Measurements from ENCODE around the gene TMEM150B. TPM values are rescaled to one million over a fixed set of nuclear protein-coding genes. Genes with fewer than 3 reads are reported as not detected.

Gene TMEM150B
- polyA plus RNA-seq, 3 donors = 10.1 to 65.6 (median 11.2) TPM

DNA sequence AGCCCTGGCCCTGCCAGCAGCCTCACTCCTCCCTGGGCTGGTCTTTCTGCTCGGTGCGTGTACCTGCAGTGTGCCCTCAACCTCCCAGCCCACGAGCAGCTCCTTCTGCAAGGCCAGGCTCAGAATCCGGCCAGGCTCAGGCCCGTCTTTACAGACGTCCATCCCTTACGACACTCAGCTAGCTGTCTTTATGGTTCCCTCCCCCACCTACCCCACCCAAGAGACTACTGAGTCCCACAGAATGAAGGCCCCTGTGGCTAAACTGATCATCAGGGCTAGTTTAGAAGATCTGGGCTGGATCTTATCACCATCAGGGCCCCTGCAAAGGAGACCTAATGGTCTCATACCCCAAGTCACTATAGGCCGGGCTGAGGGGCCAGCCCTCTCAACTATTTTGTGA lies 10.7 kb downstream of the TMEM150B start:
- Histone ChIP-seq H3K27ac (ENCODE audit: low read depth in 1 of 2, low read length in 2 of 2) (no peak overlapping the region), H3K9me3 (replicated peaks in 1 of 2; ENCODE audit: control insufficient read depth in 1 of 2, insufficient read depth in 1 of 2, low read length in 2 of 2) (peaks cover 0 to 7% of the 10 kb centered on the region in 2 donors), H3K9ac (ENCODE audit: insufficient read depth, low read length, poor library complexity, severe bottlenecking) (no peak overlapping the region), H3K4me1 (ENCODE audit: control insufficient read depth in 1 of 2, insufficient read depth in 2 of 2, low read length in 2 of 2) (no peaks in the 10 kb centered on the region), H3K79me2 (ENCODE audit: insufficient read depth, low read length) (no peaks in the 10 kb centered on the region), H4K20me1 (ENCODE audit: insufficient read depth, low read length) (peaks cover 58% of the 10 kb centered on the region), H3K4me3 (replicated peaks in 1 of 3; ENCODE audit: low read depth in 2 of 3, low read length in 3 of 3) (no peak overlapping the region), H3K4me2 (replicated peaks; ENCODE audit: extremely low read depth, low read length, poor library complexity, severe bottlenecking) (no peak overlapping the region), H2AFZ (ENCODE audit: insufficient read depth, low read depth, low read length, poor library complexity, severe bottlenecking) (no peak overlapping the region), H3K27me3 (ENCODE audit: control insufficient read depth in 2 of 2, insufficient read depth in 2 of 2, low read length in 2 of 2) (no peaks in the 10 kb centered on the region), H3K36me3 (replicated peaks in 1 of 2; ENCODE audit: control insufficient read depth in 1 of 2, insufficient read depth in 2 of 2, low read length in 2 of 2) (peaks cover 43 to 59% of the 10 kb centered on the region in 2 donors)
- TF ChIP-seq, protein P1, sequence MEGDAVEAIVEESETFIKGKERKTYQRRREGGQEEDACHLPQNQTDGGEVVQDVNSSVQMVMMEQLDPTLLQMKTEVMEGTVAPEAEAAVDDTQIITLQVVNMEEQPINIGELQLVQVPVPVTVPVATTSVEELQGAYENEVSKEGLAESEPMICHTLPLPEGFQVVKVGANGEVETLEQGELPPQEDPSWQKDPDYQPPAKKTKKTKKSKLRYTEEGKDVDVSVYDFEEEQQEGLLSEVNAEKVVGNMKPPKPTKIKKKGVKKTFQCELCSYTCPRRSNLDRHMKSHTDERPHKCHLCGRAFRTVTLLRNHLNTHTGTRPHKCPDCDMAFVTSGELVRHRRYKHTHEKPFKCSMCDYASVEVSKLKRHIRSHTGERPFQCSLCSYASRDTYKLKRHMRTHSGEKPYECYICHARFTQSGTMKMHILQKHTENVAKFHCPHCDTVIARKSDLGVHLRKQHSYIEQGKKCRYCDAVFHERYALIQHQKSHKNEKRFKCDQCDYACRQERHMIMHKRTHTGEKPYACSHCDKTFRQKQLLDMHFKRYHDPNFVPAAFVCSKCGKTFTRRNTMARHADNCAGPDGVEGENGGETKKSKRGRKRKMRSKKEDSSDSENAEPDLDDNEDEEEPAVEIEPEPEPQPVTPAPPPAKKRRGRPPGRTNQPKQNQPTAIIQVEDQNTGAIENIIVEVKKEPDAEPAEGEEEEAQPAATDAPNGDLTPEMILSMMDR (IDR thresholded peaks at IDR 0.05) = no peak
- Mint-ChIP-seq H3K9me3 (peaks cover 0 to 7% (median 5%) of the 10 kb centered on the region in 7 donors), H3K27me3 (ENCODE audit: low read depth in 3 of 3) (peaks cover 0 to 3% (median 0%) of the 10 kb centered on the region in 3 donors), H3K36me3 (peaks cover 50 to 72% of the 10 kb centered on the region in 2 donors), H3K4me1 (peaks cover 8% of the 10 kb centered on the region), H3K27ac (peak overlapping the region in 2 of 7 donors; percentile 28 to 71), H3K4me3 (no peak overlapping the region)
- intact Hi-C loops (cut with micrococcal nuclease) = loop anchor here in 1 of 2 donors (5.0 kb wide), 1 partner anchor 38 kb away; the partner anchor contains the start of gene COX6B2
- DNase-seq = no peak
- WGBS (ENCODE audit: insufficient coverage) = 91% methylated on average over 8 of the region's 8 CpGs

DNA sequence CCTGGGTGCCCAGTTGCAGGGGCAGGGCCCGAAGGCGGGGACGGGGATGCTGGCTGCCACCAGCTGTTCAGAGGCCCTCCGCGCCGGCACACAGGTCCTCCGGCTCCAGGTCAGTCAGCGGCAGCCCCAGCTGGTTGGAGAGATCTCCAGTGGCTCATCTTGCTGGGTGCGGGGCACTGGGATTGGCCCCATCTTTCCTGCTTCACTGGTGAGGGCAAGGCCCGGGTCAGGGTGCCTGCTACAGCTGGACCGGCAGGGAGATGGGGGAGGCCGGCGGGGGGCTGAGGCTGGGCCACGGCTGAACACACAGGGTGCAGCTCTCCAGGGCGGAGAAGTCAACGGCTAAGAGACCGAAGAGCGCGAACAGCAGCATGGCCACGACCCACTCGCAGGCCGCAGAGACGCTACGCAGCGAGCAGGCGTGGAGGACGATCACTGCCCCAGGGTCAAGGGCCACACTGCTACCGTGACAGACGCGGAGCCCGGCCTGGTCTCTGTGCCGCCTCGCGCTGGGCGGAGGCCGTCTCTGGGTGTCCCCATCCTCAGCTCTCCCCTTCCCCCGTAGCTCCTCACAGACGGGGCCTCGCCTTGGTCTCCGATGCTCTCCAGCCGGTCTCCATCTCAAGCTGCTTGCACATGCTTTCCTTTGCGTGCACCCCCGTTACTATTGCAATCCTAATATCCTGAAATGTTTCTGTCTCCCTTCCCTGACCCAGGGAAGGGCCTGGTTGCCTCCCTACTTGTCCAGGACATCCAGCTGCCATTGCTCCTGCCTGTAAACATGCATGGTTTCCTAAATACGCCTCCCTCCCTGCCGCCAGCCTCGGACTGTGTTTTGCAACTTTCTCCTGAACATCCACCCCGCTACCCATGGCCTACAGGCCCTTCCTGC lies 12.3 kb downstream of the TMEM150B start:
- Mint-ChIP-seq H3K4me1 (peaks cover 8% of the 10 kb centered on the region), H3K4me3 (no peak overlapping the region), H3K27ac (peak overlapping the region in 3 of 7 donors; percentile 26 to 75 (median 50)), H3K9me3 (peaks cover 0 to 11% (median 6%) of the 10 kb centered on the region in 7 donors), H3K36me3 (peaks cover 42 to 57% of the 10 kb centered on the region in 2 donors), H3K27me3 (ENCODE audit: low read depth in 3 of 3) (peaks cover 0 to 3% (median under 1%) of the 10 kb centered on the region in 3 donors)
- intact Hi-C loops (cut with micrococcal nuclease) = loop anchor here in 1 of 2 donors (5.0 kb wide), 1 partner anchor 39 kb away; the partner anchor contains the start of gene COX6B2
- Histone ChIP-seq H2AFZ (ENCODE audit: insufficient read depth, low read depth, low read length, poor library complexity, severe bottlenecking) (no peak overlapping the region), H3K4me2 (replicated peaks; ENCODE audit: extremely low read depth, low read length, poor library complexity, severe bottlenecking) (no peak overlapping the region), H3K9me3 (replicated peaks in 1 of 2; ENCODE audit: control insufficient read depth in 1 of 2, insufficient read depth in 1 of 2, low read length in 2 of 2) (peaks cover 0 to 13% of the 10 kb centered on the region in 2 donors), H3K4me1 (ENCODE audit: control insufficient read depth in 1 of 2, insufficient read depth in 2 of 2, low read length in 2 of 2) (no peaks in the 10 kb centered on the region), H3K9ac (ENCODE audit: insufficient read depth, low read length, poor library complexity, severe bottlenecking) (no peak overlapping the region), H4K20me1 (ENCODE audit: insufficient read depth, low read length) (peaks cover 58% of the 10 kb centered on the region), H3K4me3 (replicated peaks in 1 of 3; ENCODE audit: low read depth in 2 of 3, low read length in 3 of 3) (no peak overlapping the region), H3K27me3 (ENCODE audit: control insufficient read depth in 2 of 2, insufficient read depth in 2 of 2, low read length in 2 of 2) (no peaks in the 10 kb centered on the region), H3K79me2 (ENCODE audit: insufficient read depth, low read length) (no peaks in the 10 kb centered on the region), H3K36me3 (replicated peaks in 1 of 2; ENCODE audit: control insufficient read depth in 1 of 2, insufficient read depth in 2 of 2, low read length in 2 of 2) (peaks cover 37 to 49% of the 10 kb centered on the region in 2 donors), H3K27ac (ENCODE audit: low read depth in 1 of 2, low read length in 2 of 2) (no peak overlapping the region)
- TF ChIP-seq, protein P1 (IDR thresholded peaks at IDR 0.05) = no peak
- 91% methylated on average over 46 of the region's 47 CpGs for WGBS (ENCODE audit: insufficient coverage)
- no peak for DNase-seq

Data from CD14-positive monocyte (primary cell).